Esophagus squamous epithelium (tissue), 4 donors: ENCODE measurements around the gene ZNF132.

Experiments
- POLR2A ChIP-seq, 4 donors: fragments of 450-650 bp; IDR thresholded peaks; one replicate each; pipeline ENCODE4 v1.6.1; 2017; ENCODE audit warnings: antibody characterized with exemption in 4 of 4, mild to moderate bottlenecking in 4 of 4, moderate library complexity in 3 of 4
- TF ChIP-seq, protein P1 (sequence below), 6 experiments: fragments of 450-650 bp in 4 of 6; fragments of 200-600 bp in 2 of 6; sonication (generic) in 2 of 6; IDR thresholded peaks; one replicate each; pipeline ENCODE4 v1.5.1; 2016 to 2019; ENCODE audit warnings: antibody characterized with exemption in 6 of 6, mild to moderate bottlenecking in 4 of 6, moderate library complexity in 4 of 6

- TF ChIP-seq, protein P1, sequence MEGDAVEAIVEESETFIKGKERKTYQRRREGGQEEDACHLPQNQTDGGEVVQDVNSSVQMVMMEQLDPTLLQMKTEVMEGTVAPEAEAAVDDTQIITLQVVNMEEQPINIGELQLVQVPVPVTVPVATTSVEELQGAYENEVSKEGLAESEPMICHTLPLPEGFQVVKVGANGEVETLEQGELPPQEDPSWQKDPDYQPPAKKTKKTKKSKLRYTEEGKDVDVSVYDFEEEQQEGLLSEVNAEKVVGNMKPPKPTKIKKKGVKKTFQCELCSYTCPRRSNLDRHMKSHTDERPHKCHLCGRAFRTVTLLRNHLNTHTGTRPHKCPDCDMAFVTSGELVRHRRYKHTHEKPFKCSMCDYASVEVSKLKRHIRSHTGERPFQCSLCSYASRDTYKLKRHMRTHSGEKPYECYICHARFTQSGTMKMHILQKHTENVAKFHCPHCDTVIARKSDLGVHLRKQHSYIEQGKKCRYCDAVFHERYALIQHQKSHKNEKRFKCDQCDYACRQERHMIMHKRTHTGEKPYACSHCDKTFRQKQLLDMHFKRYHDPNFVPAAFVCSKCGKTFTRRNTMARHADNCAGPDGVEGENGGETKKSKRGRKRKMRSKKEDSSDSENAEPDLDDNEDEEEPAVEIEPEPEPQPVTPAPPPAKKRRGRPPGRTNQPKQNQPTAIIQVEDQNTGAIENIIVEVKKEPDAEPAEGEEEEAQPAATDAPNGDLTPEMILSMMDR (IDR thresholded peaks at IDR 0.05): no peak
- TF ChIP-seq POLR2A (IDR thresholded peaks at IDR 0.05): no peak
Measured at GRCh38 chr19:58407658-58408151, 32.2 kb downstream of the ZNF132 start.
